Colonic mucosa (tissue), 4 donors: ENCODE data around the gene DUSP7. TPM values are rescaled to one million over a fixed set of nuclear protein-coding genes. Genes with fewer than 3 reads are reported as not detected.

Experiments
- DNase-seq: peaks from one replicate; pipeline ENCODE4 v3.0.0-alpha.2; 2020
- H3K27ac ChIP-seq: fragments of 200-600 bp; one replicate; pipeline ENCODE4 v1.8.0; 2021
- H3K27me3 ChIP-seq: fragments of 200-600 bp; one replicate; pipeline ENCODE4 v1.8.0; 2021
- H3K36me3 ChIP-seq: fragments of 200-600 bp; one replicate; pipeline ENCODE4 v1.8.0; 2021
- H3K4me1 ChIP-seq: fragments of 200-600 bp; one replicate; pipeline ENCODE4 v1.8.0; 2021; ENCODE audit warnings: mild to moderate bottlenecking
- H3K4me3 ChIP-seq: fragments of 200-600 bp; one replicate; pipeline ENCODE4 v1.8.0; 2021
- H3K9ac ChIP-seq, 2 donors: one replicate each; pipeline ENCODE4 v1.7.0; 2013; ENCODE audit warnings: control low read depth in 2 of 2, low read depth in 2 of 2, low read length in 2 of 2
- H3K9me3 ChIP-seq: fragments of 200-600 bp; one replicate; pipeline ENCODE4 v1.8.0; 2021
- intact Hi-C: fragments of 100-400 bp; cut with DNase I; formaldehyde crosslinking; loops from one replicate; pipeline ENCODE4 v1.14.1; 2022
- total RNA-seq, 2 donors: library from RNA; stranded (reverse); fragmentation: NEBNext Ultra II Directional in 1 of 2; extraction: Animal tissue kit (Norgen Biotek cat#: 25700) in 1 of 2; gene quantifications; one replicate each; pipeline ENCODE4 v1.2.1, GENCODE V29; 2021
- TF ChIP-seq, protein P1 (sequence below): fragments of 200-600 bp; IDR thresholded peaks from one replicate; pipeline ENCODE4 v1.8.0; 2022; ENCODE audit warnings: antibody characterized with exemption, mild to moderate bottlenecking
- donor health status: healthy.
- donor health status: DM: no; HTN: no; CAD: no.
- donor health status: DM: no; HTN: no; CAD: no.

The DUSP7 gene
- total RNA-seq, 2 donors from 2014 or later, result 9.5 to 9.8 TPM

GRCh38 chr3:52078781-52079560 is 22.6 kb upstream of the DUSP7 start:
- TF ChIP-seq, protein P1, sequence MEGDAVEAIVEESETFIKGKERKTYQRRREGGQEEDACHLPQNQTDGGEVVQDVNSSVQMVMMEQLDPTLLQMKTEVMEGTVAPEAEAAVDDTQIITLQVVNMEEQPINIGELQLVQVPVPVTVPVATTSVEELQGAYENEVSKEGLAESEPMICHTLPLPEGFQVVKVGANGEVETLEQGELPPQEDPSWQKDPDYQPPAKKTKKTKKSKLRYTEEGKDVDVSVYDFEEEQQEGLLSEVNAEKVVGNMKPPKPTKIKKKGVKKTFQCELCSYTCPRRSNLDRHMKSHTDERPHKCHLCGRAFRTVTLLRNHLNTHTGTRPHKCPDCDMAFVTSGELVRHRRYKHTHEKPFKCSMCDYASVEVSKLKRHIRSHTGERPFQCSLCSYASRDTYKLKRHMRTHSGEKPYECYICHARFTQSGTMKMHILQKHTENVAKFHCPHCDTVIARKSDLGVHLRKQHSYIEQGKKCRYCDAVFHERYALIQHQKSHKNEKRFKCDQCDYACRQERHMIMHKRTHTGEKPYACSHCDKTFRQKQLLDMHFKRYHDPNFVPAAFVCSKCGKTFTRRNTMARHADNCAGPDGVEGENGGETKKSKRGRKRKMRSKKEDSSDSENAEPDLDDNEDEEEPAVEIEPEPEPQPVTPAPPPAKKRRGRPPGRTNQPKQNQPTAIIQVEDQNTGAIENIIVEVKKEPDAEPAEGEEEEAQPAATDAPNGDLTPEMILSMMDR, result no peak
- H3K4me3 ChIP-seq, result no peak overlapping the region

GRCh38 chr3:52077925-52078324 is 21.6 kb upstream of the DUSP7 start:
- TF ChIP-seq, protein P1, result no peak
- Histone ChIP-seq H3K9ac (no peak overlapping the region), H3K36me3 (no peaks in the 10 kb centered on the region), H3K4me1 (no peaks in the 10 kb centered on the region), H3K4me3 (no peak overlapping the region), H3K27ac (no peak overlapping the region), H3K27me3 (no peaks in the 10 kb centered on the region), H3K9me3 (no peaks in the 10 kb centered on the region)
- intact Hi-C loops, result no loop called here
- DNase-seq, result no peak

More at GRCh38 chr3:52078781-52079560, 22.6 kb upstream of the DUSP7 start:
- intact Hi-C loops, result no loop called here
- no peaks in the 10 kb centered on the region for H3K36me3 ChIP-seq
- H3K4me1 ChIP-seq, result no peaks in the 10 kb centered on the region
- H3K27ac ChIP-seq, result no peak overlapping the region
- no peaks in the 10 kb centered on the region for H3K9me3 ChIP-seq
- H3K9ac ChIP-seq, result peak overlapping the region in 1 of 2 donors; percentile 2
- no peak for DNase-seq
- no peaks in the 10 kb centered on the region for H3K27me3 ChIP-seq

GRCh38 chr3:52076896-52077780 is 20.8 kb upstream of the DUSP7 start:
- H3K36me3 ChIP-seq, result no peaks in the 10 kb centered on the region
- TF ChIP-seq, protein P1, result no peak
- no peaks in the 10 kb centered on the region for H3K9me3 ChIP-seq
- no peaks in the 10 kb centered on the region for H3K27me3 ChIP-seq
- H3K4me1 ChIP-seq, result no peaks in the 10 kb centered on the region
- H3K27ac ChIP-seq, result no peak overlapping the region
- H3K9ac ChIP-seq, result no peak overlapping the region
- intact Hi-C loops, result no loop called here
- no peak overlapping the region for H3K4me3 ChIP-seq
- no peak for DNase-seq

- Histone ChIP-seq H3K36me3 (no peaks in the 10 kb centered on the region), H3K9ac (no peak overlapping the region), H3K4me1 (no peaks in the 10 kb centered on the region), H3K27ac (no peak overlapping the region), H3K27me3 (no peaks in the 10 kb centered on the region), H3K4me3 (no peak overlapping the region), H3K9me3 (no peaks in the 10 kb centered on the region)
- intact Hi-C loops, result no loop called here
- TF ChIP-seq, protein P1, result no peak
- no peak for DNase-seq
Measured at GRCh38 chr3:52073490-52073889, 17.1 kb upstream of the DUSP7 start.

- Histone ChIP-seq H3K9ac (no peak overlapping the region), H3K4me1 (no peaks in the 10 kb centered on the region), H3K27ac (no peak overlapping the region), H3K27me3 (no peaks in the 10 kb centered on the region), H3K9me3 (no peaks in the 10 kb centered on the region), H3K4me3 (no peak overlapping the region), H3K36me3 (no peaks in the 10 kb centered on the region)
- DNase-seq, result no peak
- intact Hi-C loops, result no loop called here
- TF ChIP-seq, protein P1, result no peak
Measured at GRCh38 chr3:52072471-52072870, 16.1 kb upstream of the DUSP7 start.
